Natural killer cell (primary cell): ENCODE results near the gene OSBPL3. TPM values are rescaled to one million over a fixed set of nuclear protein-coding genes. Genes with fewer than 3 reads are reported as not detected.

Experiments used
- ATAC-seq, 3 donors: fragments of 150-1000 bp in 2 of 3; fragments of 200-7000 bp in 1 of 3; cut with Tn5 transposase; 1 replicate in 1 of 3; 2 replicates in 2 of 3; pipeline ENCODE4 v1.10.0; 2021; ENCODE audit warnings: mild to moderate bottlenecking in 2 of 3, moderate library complexity in 2 of 3
- DNase-seq, 2 donors: peaks; one replicate each; pipeline versions ENCODE4 v3.0.0 to v3.0.0-alpha.2; 2013 to 2021; ENCODE audit warnings: mixed read lengths in 1 of 2
- H3K27ac ChIP-seq: one replicate; pipeline ENCODE4 v1.5.1; 2013; ENCODE audit warnings: mild to moderate bottlenecking, low read length
- H3K27me3 ChIP-seq: one replicate; pipeline ENCODE4 v1.6.1; 2013; ENCODE audit warnings: low read length; ENCODE audit not compliant: control insufficient read depth, insufficient read depth
- H3K36me3 ChIP-seq: one replicate; pipeline ENCODE4 v1.6.1; 2013; ENCODE audit warnings: low read length; ENCODE audit not compliant: control insufficient read depth, insufficient read depth
- H3K4me1 ChIP-seq: one replicate; pipeline ENCODE4 v1.6.1; 2013; ENCODE audit warnings: low read length; ENCODE audit not compliant: control insufficient read depth, insufficient read depth
- H3K4me3 ChIP-seq: one replicate; pipeline ENCODE4 v1.5.1; 2013; ENCODE audit warnings: low read length
- H3K9me3 ChIP-seq: one replicate; pipeline ENCODE4 v1.6.1; 2013; ENCODE audit warnings: low read length; ENCODE audit not compliant: control insufficient read depth, insufficient read depth
- H3K27ac Mint-ChIP-seq, 2 donors: one replicate each; pipeline ENCODE4 v1.8.0; 2022; ENCODE audit warnings: mild to moderate bottlenecking in 2 of 2, mixed read lengths in 2 of 2, moderate library complexity in 1 of 2
- H3K27me3 Mint-ChIP-seq, 2 donors: one replicate each; pipeline ENCODE4 v1.8.0; 2022; ENCODE audit warnings: low read depth in 2 of 2, mixed read lengths in 2 of 2
- H3K36me3 Mint-ChIP-seq: one replicate; pipeline ENCODE4 v1.8.0; 2022; ENCODE audit warnings: mixed read lengths
- H3K4me1 Mint-ChIP-seq, 2 donors: one replicate each; pipeline ENCODE4 v1.8.0; 2022; ENCODE audit warnings: mixed read lengths in 2 of 2
- H3K4me3 Mint-ChIP-seq: one replicate; pipeline ENCODE4 v1.8.0; 2022; ENCODE audit warnings: mild to moderate bottlenecking, moderate library complexity, mixed read lengths
- H3K9me3 Mint-ChIP-seq, 2 donors: one replicate each; pipeline ENCODE4 v1.8.0; 2022; ENCODE audit warnings: mixed read lengths in 2 of 2
- WGBS: methylation state at CpG from one replicate; pipeline ENCODE4 v1.1.7; 2013; ENCODE audit warnings: missing lambda C conversion rate; ENCODE audit not compliant: insufficient coverage; 5-methylcytosine and 5-hydroxymethylcytosine counted together
- intact Hi-C: fragments of 100-400 bp; cut with micrococcal nuclease; formaldehyde crosslinking; loops from one replicate; pipeline ENCODE4 v1.14.2; 2022
- total RNA-seq, 4 donors: library from RNA; stranded (reverse); fragments of 120-200 nt in 1 of 4; gene quantifications; one replicate each; pipeline versions ENCODE4 v1.2.3 to v1.2.4, GENCODE V29; 2013 to 2022
- TF ChIP-seq, protein P1 (sequence below): fragments of 200-600 bp; IDR thresholded peaks from one replicate; pipeline ENCODE4 v1.8.0; 2022; ENCODE audit warnings: antibody characterized with exemption

The OSBPL3 gene
- total RNA-seq, 3 donors from 2014 or later (not counting 1 experiment from before 2014, with no cell fraction given): 50.7 to 99.1 (median 65.1) TPM

DNA sequence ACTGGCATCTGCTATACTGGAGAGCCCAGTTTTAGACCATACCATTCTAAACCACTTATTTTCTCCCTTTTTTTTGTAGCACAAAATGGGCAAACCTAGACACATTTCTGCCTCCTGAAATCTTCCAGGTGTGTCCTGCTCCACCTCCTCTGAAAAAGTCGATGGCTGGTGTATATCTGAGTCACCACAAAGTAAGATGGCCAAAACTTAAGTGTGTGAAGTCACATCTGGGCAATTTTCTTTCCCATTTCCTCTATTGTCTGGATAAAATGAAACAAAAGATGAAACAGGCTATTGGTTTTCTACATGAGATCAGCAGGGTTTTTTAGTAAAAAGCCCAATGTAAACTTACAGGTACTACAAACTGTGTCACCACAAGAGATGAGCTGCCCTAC lies 65.5 kb downstream of the OSBPL3 start:
- DNase-seq: no peak
- H3K4me1 ChIP-seq: peaks cover 28% of the 10 kb centered on the region
- no peaks in the 10 kb centered on the region for H3K9me3 Mint-ChIP-seq
- H3K27ac ChIP-seq: no peak overlapping the region
- intact Hi-C loops: loop anchor here (10.0 kb wide), 2 partner anchors 180 to 470 kb away; no protein-coding TSS in a partner anchor
- H3K4me1 Mint-ChIP-seq: peaks cover 94 to 95% of the 10 kb centered on the region in 2 donors
- TF ChIP-seq, protein P1, sequence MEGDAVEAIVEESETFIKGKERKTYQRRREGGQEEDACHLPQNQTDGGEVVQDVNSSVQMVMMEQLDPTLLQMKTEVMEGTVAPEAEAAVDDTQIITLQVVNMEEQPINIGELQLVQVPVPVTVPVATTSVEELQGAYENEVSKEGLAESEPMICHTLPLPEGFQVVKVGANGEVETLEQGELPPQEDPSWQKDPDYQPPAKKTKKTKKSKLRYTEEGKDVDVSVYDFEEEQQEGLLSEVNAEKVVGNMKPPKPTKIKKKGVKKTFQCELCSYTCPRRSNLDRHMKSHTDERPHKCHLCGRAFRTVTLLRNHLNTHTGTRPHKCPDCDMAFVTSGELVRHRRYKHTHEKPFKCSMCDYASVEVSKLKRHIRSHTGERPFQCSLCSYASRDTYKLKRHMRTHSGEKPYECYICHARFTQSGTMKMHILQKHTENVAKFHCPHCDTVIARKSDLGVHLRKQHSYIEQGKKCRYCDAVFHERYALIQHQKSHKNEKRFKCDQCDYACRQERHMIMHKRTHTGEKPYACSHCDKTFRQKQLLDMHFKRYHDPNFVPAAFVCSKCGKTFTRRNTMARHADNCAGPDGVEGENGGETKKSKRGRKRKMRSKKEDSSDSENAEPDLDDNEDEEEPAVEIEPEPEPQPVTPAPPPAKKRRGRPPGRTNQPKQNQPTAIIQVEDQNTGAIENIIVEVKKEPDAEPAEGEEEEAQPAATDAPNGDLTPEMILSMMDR: no peak
- H3K36me3 ChIP-seq: no peaks in the 10 kb centered on the region
- H3K4me3 Mint-ChIP-seq: no peak overlapping the region
- 43% methylated on average over 1 of the region's 1 CpG for WGBS
- H3K9me3 ChIP-seq: no peaks in the 10 kb centered on the region
- H3K27me3 ChIP-seq: no peaks in the 10 kb centered on the region
- peak overlapping the region in 1 of 2 donors; percentile 22 for H3K27ac Mint-ChIP-seq
- no peaks in the 10 kb centered on the region for H3K27me3 Mint-ChIP-seq
- no peaks in the 10 kb centered on the region for H3K36me3 Mint-ChIP-seq
- ATAC-seq: no peak
- no peak overlapping the region for H3K4me3 ChIP-seq

DNA sequence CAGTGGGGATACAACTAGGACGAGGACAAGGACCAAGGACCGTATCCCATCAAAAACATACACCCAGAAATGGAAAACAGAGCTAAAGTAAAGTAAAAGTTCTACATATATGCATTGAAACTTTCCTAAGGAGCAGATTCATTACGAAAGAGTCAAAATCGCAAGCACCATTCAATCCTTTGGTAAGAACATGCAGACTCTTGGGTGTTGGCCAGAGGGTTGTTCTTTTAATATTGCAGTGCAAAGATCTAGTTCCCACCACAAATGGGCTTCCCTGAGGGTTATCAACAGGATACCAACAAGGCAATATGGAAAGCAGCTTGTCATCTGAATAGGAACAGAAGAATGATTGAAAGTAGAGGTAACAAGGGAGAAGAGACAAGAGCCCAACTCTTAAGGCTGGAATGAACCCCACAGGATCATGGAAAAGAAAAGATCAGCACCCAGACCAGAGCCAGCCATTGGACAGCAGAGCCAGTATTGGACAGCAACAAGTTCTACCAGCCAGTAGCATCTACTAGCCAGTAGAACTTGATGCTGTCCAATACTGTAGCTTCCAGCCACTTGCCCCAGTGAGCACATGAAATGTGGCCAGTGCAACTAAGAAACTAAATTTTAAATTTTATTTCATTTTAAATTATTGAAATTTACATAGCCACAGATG lies 66.0 kb downstream of the OSBPL3 start:
- H3K9me3 Mint-ChIP-seq: no peaks in the 10 kb centered on the region
- H3K27me3 ChIP-seq: no peaks in the 10 kb centered on the region
- H3K4me1 Mint-ChIP-seq: peaks cover 89 to 90% of the 10 kb centered on the region in 2 donors
- no peak overlapping the region for H3K27ac ChIP-seq
- no peaks in the 10 kb centered on the region for H3K36me3 ChIP-seq
- intact Hi-C loops: loop anchor here (10.0 kb wide), 2 partner anchors 181 to 469 kb away; no protein-coding TSS in a partner anchor
- H3K4me3 ChIP-seq: no peak overlapping the region
- H3K9me3 ChIP-seq: no peaks in the 10 kb centered on the region
- TF ChIP-seq, protein P1: no peak
- DNase-seq (no peak), ATAC-seq (no peak)
- no peaks in the 10 kb centered on the region for H3K36me3 Mint-ChIP-seq
- H3K27ac Mint-ChIP-seq: peak overlapping the region; percentile 7 to 80
- WGBS: 80% methylated on average over 3 of the region's 4 CpGs
- peaks cover 33% of the 10 kb centered on the region for H3K4me1 ChIP-seq
- no peaks in the 10 kb centered on the region for H3K27me3 Mint-ChIP-seq
- H3K4me3 Mint-ChIP-seq: peak overlapping the region; percentile 43

DNA sequence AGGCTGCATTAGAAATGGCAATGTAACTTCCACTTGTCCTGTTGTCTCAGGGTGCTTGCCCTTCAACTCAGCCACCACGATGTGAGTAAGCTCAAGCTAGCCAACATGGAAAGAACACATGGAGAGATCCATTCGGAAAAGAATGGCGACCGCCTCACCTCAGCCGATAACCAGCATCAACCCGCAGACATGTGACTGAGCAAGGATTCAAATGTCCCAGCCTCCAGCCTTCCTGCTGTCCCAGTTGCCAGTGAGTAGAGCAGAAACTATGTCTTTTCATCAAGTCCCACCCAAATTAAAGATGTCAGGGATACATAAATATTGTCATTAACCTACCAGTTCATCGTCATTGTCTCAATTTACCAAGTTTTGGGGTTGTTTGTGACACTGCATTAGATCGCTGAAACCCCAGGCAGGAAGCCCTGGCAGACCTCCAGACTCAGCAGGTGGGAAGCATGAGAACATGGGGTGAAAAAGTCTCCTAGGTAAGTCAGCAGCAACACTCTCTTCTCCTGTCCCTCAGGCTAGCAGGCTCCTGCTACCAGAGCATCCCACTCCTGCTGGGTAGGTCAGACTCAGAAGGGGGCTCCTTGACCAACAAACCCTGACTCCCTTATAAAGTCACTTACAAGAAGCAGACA lies 67.0 kb downstream of the OSBPL3 start:
- DNase-seq (peak in 1 of 2 donors; percentile 34), ATAC-seq (no peak)
- WGBS: 80% methylated on average over 8 of the region's 8 CpGs
- H3K36me3 Mint-ChIP-seq: no peaks in the 10 kb centered on the region
- Histone ChIP-seq H3K27me3 (no peaks in the 10 kb centered on the region), H3K4me1 (peaks cover 38% of the 10 kb centered on the region), H3K4me3 (no peak overlapping the region), H3K27ac (no peak overlapping the region), H3K36me3 (no peaks in the 10 kb centered on the region), H3K9me3 (no peaks in the 10 kb centered on the region)
- TF ChIP-seq, protein P1: no peak
- H3K27ac Mint-ChIP-seq: peak overlapping the region; percentile 7 to 80
- intact Hi-C loops: loop anchor here (10.0 kb wide), 2 partner anchors 182 to 468 kb away; no protein-coding TSS in a partner anchor
- H3K9me3 Mint-ChIP-seq: no peaks in the 10 kb centered on the region
- H3K4me1 Mint-ChIP-seq: peaks cover 80 to 81% of the 10 kb centered on the region in 2 donors
- H3K27me3 Mint-ChIP-seq: no peaks in the 10 kb centered on the region
- peak overlapping the region; percentile 43 for H3K4me3 Mint-ChIP-seq
